ENCODE measurements around the gene ANKRA2.

ANKRA2 gene

DNA sequence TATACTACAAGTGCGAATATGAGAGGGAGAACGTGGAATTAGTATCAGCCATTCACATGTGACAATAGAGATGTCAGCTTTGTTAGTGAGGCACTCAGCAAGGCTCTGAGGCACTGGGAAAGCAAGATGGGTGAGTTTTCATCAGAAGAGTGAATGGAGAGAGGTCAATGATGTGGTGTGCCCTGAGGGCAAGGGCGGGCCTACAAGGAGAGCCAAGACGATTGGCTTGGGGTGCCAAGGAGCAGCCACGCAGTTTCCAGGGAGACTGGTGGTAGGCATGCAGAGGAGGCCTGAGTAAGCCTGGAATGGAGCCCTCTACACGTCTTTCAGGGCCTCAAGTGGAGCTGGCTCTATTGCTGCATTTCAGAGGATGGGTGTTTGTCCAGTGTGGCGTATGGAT lies 42.5 kb downstream of the ANKRA2 start:
- no peak overlapping the region for H3K4me2 ChIP-seq (ENCODE audit: insufficient read depth, low read length)
- no peaks in the 10 kb centered on the region for H3K36me3 ChIP-seq (ENCODE audit: insufficient read depth, low read length)
- H3K9ac ChIP-seq (ENCODE audit: low read depth, low read length): no peak overlapping the region
- no peaks in the 10 kb centered on the region for H3K9me3 ChIP-seq (ENCODE audit: insufficient read depth, low read length, severe bottlenecking)
- peaks cover 3% of the 10 kb centered on the region for H3K27me3 ChIP-seq (ENCODE audit: insufficient read depth, low read length, poor library complexity)
- DNase-seq (no peak), ATAC-seq (ENCODE audit: insufficient read depth, low read depth) (no peak)
- H3K4me1 ChIP-seq (ENCODE audit: insufficient read depth, low read length): peaks cover 3% of the 10 kb centered on the region; the same call in 1 of the 2 replicates
- TF ChIP-seq EZH2 (IDR thresholded peaks at IDR 0.05; ENCODE audit: borderline replicate concordance, low read depth, low read length, severe bottlenecking): no peak
- TF ChIP-seq, protein P1, sequence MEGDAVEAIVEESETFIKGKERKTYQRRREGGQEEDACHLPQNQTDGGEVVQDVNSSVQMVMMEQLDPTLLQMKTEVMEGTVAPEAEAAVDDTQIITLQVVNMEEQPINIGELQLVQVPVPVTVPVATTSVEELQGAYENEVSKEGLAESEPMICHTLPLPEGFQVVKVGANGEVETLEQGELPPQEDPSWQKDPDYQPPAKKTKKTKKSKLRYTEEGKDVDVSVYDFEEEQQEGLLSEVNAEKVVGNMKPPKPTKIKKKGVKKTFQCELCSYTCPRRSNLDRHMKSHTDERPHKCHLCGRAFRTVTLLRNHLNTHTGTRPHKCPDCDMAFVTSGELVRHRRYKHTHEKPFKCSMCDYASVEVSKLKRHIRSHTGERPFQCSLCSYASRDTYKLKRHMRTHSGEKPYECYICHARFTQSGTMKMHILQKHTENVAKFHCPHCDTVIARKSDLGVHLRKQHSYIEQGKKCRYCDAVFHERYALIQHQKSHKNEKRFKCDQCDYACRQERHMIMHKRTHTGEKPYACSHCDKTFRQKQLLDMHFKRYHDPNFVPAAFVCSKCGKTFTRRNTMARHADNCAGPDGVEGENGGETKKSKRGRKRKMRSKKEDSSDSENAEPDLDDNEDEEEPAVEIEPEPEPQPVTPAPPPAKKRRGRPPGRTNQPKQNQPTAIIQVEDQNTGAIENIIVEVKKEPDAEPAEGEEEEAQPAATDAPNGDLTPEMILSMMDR (IDR thresholded peaks at IDR 0.05; ENCODE audit: borderline replicate concordance, extremely low read depth, low read length, poor library complexity, severe bottlenecking): no peak
- H2AFZ ChIP-seq (ENCODE audit: low read depth, low read length): no peak overlapping the region
- H3K79me2 ChIP-seq (ENCODE audit: insufficient read depth, low read length): no peaks in the 10 kb centered on the region
- H3K27ac ChIP-seq (ENCODE audit: low read length): no peak overlapping the region
- no peak overlapping the region for H3K4me3 ChIP-seq (ENCODE audit: low read depth in 1 of 2, low read length in 2 of 2)
- no peaks in the 10 kb centered on the region for H4K20me1 ChIP-seq (ENCODE audit: insufficient read depth, low read length)

DNA sequence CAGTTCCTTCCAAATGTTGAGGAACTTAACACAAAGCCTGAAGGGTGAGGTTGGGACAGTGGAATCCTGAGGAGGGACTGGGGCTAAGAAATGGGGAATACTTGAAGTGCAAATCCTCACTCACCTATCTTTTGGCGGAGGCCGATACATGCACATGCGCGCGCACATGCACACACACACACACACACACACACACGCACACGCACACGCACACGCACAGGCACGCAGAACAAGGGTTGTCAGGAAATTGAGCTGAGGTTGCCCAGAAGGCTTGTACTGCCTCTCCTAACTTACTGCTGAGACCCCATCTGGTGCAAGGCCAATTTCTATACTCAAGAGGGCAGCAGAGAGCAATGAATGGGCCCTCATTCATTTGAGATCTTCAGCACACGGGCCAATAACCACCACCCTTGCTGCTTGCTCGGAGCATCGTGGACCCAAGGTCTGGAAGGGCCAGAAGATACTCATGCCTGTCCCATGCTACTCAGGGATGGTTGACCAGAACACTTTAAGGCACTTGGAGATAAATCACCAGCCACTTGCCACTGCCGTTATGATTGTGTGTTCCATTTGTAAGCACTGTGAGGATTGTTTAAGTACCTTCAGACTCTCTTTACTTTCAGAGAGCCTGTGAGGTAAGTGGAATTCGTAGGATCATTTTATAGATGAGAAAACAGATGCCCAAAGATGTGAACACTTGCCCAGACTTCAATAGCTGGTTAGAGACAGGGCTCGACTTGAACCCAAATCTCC lies 45.7 kb downstream of the ANKRA2 start:
- Histone ChIP-seq H3K4me1 (ENCODE audit: insufficient read depth, low read length) (peaks cover 3% of the 10 kb centered on the region; the same call in 1 of the 2 replicates), H3K9ac (ENCODE audit: low read depth, low read length) (no peak overlapping the region), H3K79me2 (ENCODE audit: insufficient read depth, low read length) (no peaks in the 10 kb centered on the region), H4K20me1 (ENCODE audit: insufficient read depth, low read length) (no peaks in the 10 kb centered on the region), H3K4me2 (ENCODE audit: insufficient read depth, low read length) (no peak overlapping the region), H2AFZ (ENCODE audit: low read depth, low read length) (peak overlapping the region; percentile 38; the same call in 1 of the 2 replicates), H3K9me3 (ENCODE audit: insufficient read depth, low read length, severe bottlenecking) (no peaks in the 10 kb centered on the region), H3K36me3 (ENCODE audit: insufficient read depth, low read length) (no peaks in the 10 kb centered on the region), H3K27me3 (ENCODE audit: insufficient read depth, low read length, poor library complexity) (no peaks in the 10 kb centered on the region), H3K27ac (ENCODE audit: low read length) (no peak overlapping the region), H3K4me3 (ENCODE audit: low read depth in 1 of 2, low read length in 2 of 2) (no peak overlapping the region)
- DNase-seq: peak; percentile 74
- ATAC-seq (ENCODE audit: insufficient read depth, low read depth): peak; percentile 100
- TF ChIP-seq, protein P1 (IDR thresholded peaks at IDR 0.05; ENCODE audit: borderline replicate concordance, extremely low read depth, low read length, poor library complexity, severe bottlenecking): peak; percentile 90
- TF ChIP-seq EZH2 (IDR thresholded peaks at IDR 0.05; ENCODE audit: borderline replicate concordance, low read depth, low read length, severe bottlenecking): no peak

DNA sequence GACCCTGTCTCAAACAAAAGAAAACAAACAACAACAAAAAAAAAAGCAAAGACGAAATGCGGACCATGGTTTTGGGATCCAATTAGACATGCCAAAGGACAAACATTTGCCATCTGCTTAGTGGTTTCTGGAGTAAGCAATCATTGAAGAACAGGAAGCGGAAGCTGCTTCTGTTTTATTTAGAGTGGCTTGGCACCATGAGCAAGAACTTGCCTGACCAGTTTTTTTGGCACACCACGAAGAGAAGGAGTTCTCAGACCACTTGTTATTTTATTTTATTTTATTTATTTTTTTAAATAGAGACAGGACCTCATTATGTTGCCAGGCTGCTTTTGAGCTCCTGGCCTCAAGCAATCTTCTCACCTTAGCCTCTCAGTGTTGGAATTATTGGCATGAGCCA lies 50.2 kb downstream of the ANKRA2 start:
- H3K4me2 ChIP-seq (ENCODE audit: insufficient read depth, low read length): no peak overlapping the region
- H3K27me3 ChIP-seq (ENCODE audit: insufficient read depth, low read length, poor library complexity): no peaks in the 10 kb centered on the region
- ATAC-seq (ENCODE audit: insufficient read depth, low read depth) (no peak), DNase-seq (no peak)
- peaks cover 3% of the 10 kb centered on the region; the same call in 1 of the 2 replicates for H3K4me1 ChIP-seq (ENCODE audit: insufficient read depth, low read length)
- H3K9ac ChIP-seq (ENCODE audit: low read depth, low read length): no peak overlapping the region
- no peak for TF ChIP-seq EZH2 (IDR thresholded peaks at IDR 0.05; ENCODE audit: borderline replicate concordance, low read depth, low read length, severe bottlenecking)
- TF ChIP-seq, protein P1 (IDR thresholded peaks at IDR 0.05; ENCODE audit: borderline replicate concordance, extremely low read depth, low read length, poor library complexity, severe bottlenecking): no peak
- no peak overlapping the region for H3K4me3 ChIP-seq (ENCODE audit: low read depth in 1 of 2, low read length in 2 of 2)
- no peaks in the 10 kb centered on the region for H4K20me1 ChIP-seq (ENCODE audit: insufficient read depth, low read length)
- no peak overlapping the region for H2AFZ ChIP-seq (ENCODE audit: low read depth, low read length)
- H3K27ac ChIP-seq (ENCODE audit: low read length): no peak overlapping the region
- no peaks in the 10 kb centered on the region for H3K9me3 ChIP-seq (ENCODE audit: insufficient read depth, low read length, severe bottlenecking)
- H3K79me2 ChIP-seq (ENCODE audit: insufficient read depth, low read length): no peaks in the 10 kb centered on the region
- no peaks in the 10 kb centered on the region for H3K36me3 ChIP-seq (ENCODE audit: insufficient read depth, low read length)

Data from DND-41 (cell line).